GM12878 (cell line): Measurements from ENCODE around the gene ANTKMT. TPM values are rescaled to one million over a fixed set of nuclear protein-coding genes. Genes with fewer than 3 reads are reported as not detected.

Experiments used
- ATAC-seq: fragments of 200-7000 bp; cut with Tn5 transposase; 3 replicates; pipeline ENCODE4 v1.9.1; 2020; ENCODE audit warnings: mild to moderate bottlenecking, moderate library complexity
- BruUV-seq: library from RNA; stranded (reverse); fragments of 400-500 nt; replicated peaks from 2 replicates; lab custom pipeline; 2021; lab: Mats Ljungman, UMichigan
- CTCF ChIA-PET: fragments of 300-600 bp; sonication (Branson Sonifier 250); formaldehyde crosslinking; extraction: SDS; loops from one replicate; lab custom pipeline; 2021; ENCODE audit warnings: inconsistent platforms; lab: Yijun Ruan, JAX
- POLR2A ChIA-PET: fragments of 350-600 bp; formaldehyde crosslinking; extraction: SDS; loops from one replicate; lab custom pipeline; 2021; ENCODE audit warnings: inconsistent platforms; lab: Charles Lee
- RAD21 ChIA-PET: fragments of 300-600 bp; sonication (Branson Sonifier 250); formaldehyde crosslinking; loops from one replicate; lab custom pipeline; 2023; ENCODE audit warnings: antibody characterized with exemption; ENCODE audit not compliant: unreplicated experiment; lab: Charles Lee
- SMC1A ChIA-PET: fragments of 300-600 bp; sonication (Branson Sonifier 250); formaldehyde crosslinking; loops from one replicate; lab custom pipeline; 2023; ENCODE audit not compliant: unreplicated experiment, uncharacterized antibody; lab: Charles Lee
- DNase-seq: peaks from one replicate; pipeline ENCODE4 v3.0.0-alpha.2; 2011; ENCODE audit warnings: low read depth, low spot score
- FAIRE-seq: peaks from 3 replicates; lab custom pipeline; 2011; peaks lifted over from hg19 to GRCh38; lab: Jason Lieb, UNC
- H2AFZ ChIP-seq: 2 replicates; pipeline ENCODE4 v1.6.0; 2011; ENCODE audit warnings: low read depth, low read length, control low read depth; ENCODE audit not compliant: control insufficient read depth
- H3K27ac ChIP-seq: 2 replicates; pipeline ENCODE4 v1.5.1; 2011; ENCODE audit warnings: control low read depth; ENCODE audit not compliant: control insufficient read depth, insufficient read depth
- H3K27me3 ChIP-seq, 2 experiments: replicated peaks in 1 of 2; 2 replicates each; pipeline versions ENCODE4 v1.6.0 to v1.6.1; 2011; ENCODE audit warnings: low read length in 1 of 2; ENCODE audit not compliant: control insufficient read depth in 2 of 2, insufficient read depth in 2 of 2
- H3K36me3 ChIP-seq, 2 experiments: 2 replicates each; pipeline ENCODE4 v1.5.1; 2011; ENCODE audit warnings: low read length in 1 of 2; ENCODE audit not compliant: control insufficient read depth in 2 of 2, insufficient read depth in 2 of 2
- H3K4me1 ChIP-seq: 2 replicates; pipeline ENCODE4 v1.6.1; 2011; ENCODE audit warnings: mild to moderate bottlenecking, low read length, moderate library complexity, mixed read lengths; ENCODE audit not compliant: control insufficient read depth, insufficient read depth
- H3K4me2 ChIP-seq: 2 replicates; pipeline ENCODE4 v1.6.0; 2011; ENCODE audit warnings: control low read depth; ENCODE audit not compliant: control insufficient read depth, insufficient read depth
- H3K4me3 ChIP-seq: fragments of 200-600 bp; sonication (generic); 2 replicates; pipeline ENCODE4 v1.5.1; 2016
- H3K79me2 ChIP-seq: 2 replicates; pipeline ENCODE4 v1.6.0; 2011; ENCODE audit warnings: low read length; ENCODE audit not compliant: control insufficient read depth, insufficient read depth
- H3K9ac ChIP-seq: 2 replicates; pipeline ENCODE4 v1.8.0; 2011; ENCODE audit warnings: low read length, control low read depth, mixed read lengths; ENCODE audit not compliant: control insufficient read depth, insufficient read depth
- H3K9me3 ChIP-seq: replicated peaks from 3 replicates; pipeline ENCODE4 v1.5.1; 2011; ENCODE audit warnings: mild to moderate bottlenecking, low read length; ENCODE audit not compliant: control insufficient read depth, insufficient read depth
- H4K20me1 ChIP-seq: 2 replicates; pipeline ENCODE4 v1.6.0; 2011; ENCODE audit not compliant: control insufficient read depth, insufficient read depth
- ATF2 ChIP-seq: IDR thresholded peaks from 2 replicates; pipeline ENCODE4 v1.6.1; 2012; ENCODE audit warnings: low read length, inconsistent platforms
- HDAC6 ChIP-seq: fragments of 200-600 bp; sonication (generic); IDR thresholded peaks from one replicate; pipeline ENCODE4 v1.8.0; 2017; ENCODE audit warnings: antibody characterized with exemption; ENCODE audit not compliant: unreplicated experiment
- KAT2A ChIP-seq: conservative IDR thresholded peaks from 2 replicates; pipeline ENCODE4 v1.6.1; 2011; ENCODE audit warnings: low read depth, low read length; ENCODE audit not compliant: control insufficient read depth
- MAX ChIP-seq: IDR thresholded peaks from 2 replicates; pipeline ENCODE4 v1.6.1; 2012; ENCODE audit warnings: low read depth, low read length, improper control_type of control experiment
- RCOR1 ChIP-seq: conservative IDR thresholded peaks from 2 replicates; pipeline ENCODE4 v1.6.1; 2012; ENCODE audit warnings: low read depth, low read length, improper control_type of control experiment
- STAT3 ChIP-seq: IDR thresholded peaks from 2 replicates; pipeline ENCODE4 v1.6.1; 2011; ENCODE audit warnings: low read depth, low read length, improper control_type of control experiment
- WRNIP1 ChIP-seq: IDR thresholded peaks from 2 replicates; pipeline ENCODE4 v1.6.1; 2011; ENCODE audit warnings: low read depth, low read length, improper control_type of control experiment, borderline replicate concordance
- WGBS: methylation state at CpG from one replicate; pipeline ENCODE4 v1.1.6; 2016; ENCODE audit warnings: low lambda C conversion rate; ENCODE audit not compliant: insufficient replicate concordance, insufficient coverage; ENCODE audit errors: missing lambda C conversion rate; 5-methylcytosine and 5-hydroxymethylcytosine counted together
- in situ Hi-C: fragments of 300-500 bp; cut with MboI; formaldehyde crosslinking; loops from 9 replicates; pipeline ENCODE4 v1.14.3; 2018; ENCODE audit warnings: mixed read lengths
- intact Hi-C: fragments of 100-400 bp; cut with micrococcal nuclease; formaldehyde crosslinking; loops from one replicate; pipeline ENCODE4 v1.14.2; 2022; ENCODE audit not compliant: unreplicated experiment
- polyA plus RNA-seq, 11 experiments: library from polyadenylated mRNA; depleted of rRNA in 4 of 11; unstranded in 6 of 11; stranded (reverse) in 5 of 11; fragments of >200 nt; fragmentation: Nextera tagmentation in 4 of 11; fragmentation: Illumina TruSeq in 1 of 11; extraction: Ambion mirVana in 4 of 11; extraction: Trizol in 1 of 11; gene quantifications; 1 replicate in 1 of 11; 2 replicates in 10 of 11; pipeline versions ENCODE4 v1.2.1 to v1.2.3, GENCODE V29; 2011 to 2016; ENCODE audit warnings: inconsistent platforms in 2 of 11, missing spikeins in 2 of 11, low read depth in 1 of 11
- total RNA-seq, 4 experiments: library from RNA; depleted of rRNA in 3 of 4; stranded (reverse); fragments of >200 nt in 3 of 4; fragmentation: Illumina TruSeq in 1 of 4; extraction: Trizol in 1 of 4; gene quantifications; 2 replicates each; pipeline versions ENCODE4 v1.2.1 to v1.2.3, GENCODE V29; 2013 to 2021
- TF ChIP-seq, protein P1 (sequence below): fragments of 450-650 bp; IDR thresholded peaks from 2 replicates; pipeline ENCODE4 v1.6.1; 2014; ENCODE audit warnings: mild to moderate bottlenecking
- TF ChIP-seq, protein P2 (sequence below): IDR thresholded peaks from 2 replicates; pipeline ENCODE4 v1.6.1; 2011; ENCODE audit warnings: low read depth, mild to moderate bottlenecking, low read length, moderate library complexity, borderline replicate concordance; ENCODE audit errors: extremely low read depth

ANTKMT gene
- total and polyA plus RNA-seq, 10 of the 15 experiments (the other 5 are each of a cell fraction or from before 2014, with no cell fraction given) = 0.58 to 60.5 (median 25.8) TPM

DNA sequence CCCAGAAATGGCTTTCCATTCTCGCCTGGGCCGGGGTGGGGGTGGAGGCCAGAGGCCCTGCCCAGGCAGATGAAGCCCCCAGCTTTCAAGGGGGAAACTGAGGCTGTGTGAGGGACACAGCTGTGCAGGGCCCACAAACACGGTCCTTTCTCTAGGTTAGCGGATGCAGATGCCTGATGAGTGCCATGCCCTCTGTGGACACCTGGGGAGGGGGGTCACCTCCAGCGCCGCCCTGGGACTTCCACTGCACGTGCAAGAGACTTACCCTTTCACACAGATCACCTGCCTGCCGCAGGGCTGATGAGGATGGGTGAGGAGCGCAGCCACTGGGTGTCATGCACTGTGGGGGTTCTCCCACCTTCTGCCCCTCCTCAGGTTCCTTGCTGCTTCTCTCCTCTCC lies 2.6 kb upstream of the ANTKMT start:
- ChIA-PET CTCF (no interaction called here), RAD21 (no interaction called here), SMC1A (no interaction called here), POLR2A (interaction anchor here (0.5 kb wide), 1 partner anchor 25 kb away, joined by 3 read pairs; no protein-coding TSS in a partner anchor)
- Histone ChIP-seq H4K20me1 (0 out of 2 replicates have a peak, but pooled peaks cover 2% of the 10 kb centered on the region), H3K4me2 (no peak overlapping the region), H3K9me3 (no peaks in the 10 kb centered on the region), H3K9ac (no peak overlapping the region), H2AFZ (no peak overlapping the region), H3K36me3 (no peaks in the 10 kb centered on the region), H3K27me3 (no peaks in the 10 kb centered on the region), H3K79me2 (no peaks in the 10 kb centered on the region; the same call in 1 of the 2 replicates), H3K4me1 (peaks cover 10% of the 10 kb centered on the region), H3K4me3 (no peak overlapping the region), H3K27ac (no peak overlapping the region)
- TF ChIP-seq HDAC6 (no peak), STAT3 (no peak), MAX (no peak), RCOR1 (no peak), KAT2A (no peak), ATF2 (no peak), WRNIP1 (no peak)
- TF ChIP-seq, protein P1, sequence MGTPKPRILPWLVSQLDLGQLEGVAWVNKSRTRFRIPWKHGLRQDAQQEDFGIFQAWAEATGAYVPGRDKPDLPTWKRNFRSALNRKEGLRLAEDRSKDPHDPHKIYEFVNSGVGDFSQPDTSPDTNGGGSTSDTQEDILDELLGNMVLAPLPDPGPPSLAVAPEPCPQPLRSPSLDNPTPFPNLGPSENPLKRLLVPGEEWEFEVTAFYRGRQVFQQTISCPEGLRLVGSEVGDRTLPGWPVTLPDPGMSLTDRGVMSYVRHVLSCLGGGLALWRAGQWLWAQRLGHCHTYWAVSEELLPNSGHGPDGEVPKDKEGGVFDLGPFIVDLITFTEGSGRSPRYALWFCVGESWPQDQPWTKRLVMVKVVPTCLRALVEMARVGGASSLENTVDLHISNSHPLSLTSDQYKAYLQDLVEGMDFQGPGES = no peak
- TF ChIP-seq, protein P2, sequence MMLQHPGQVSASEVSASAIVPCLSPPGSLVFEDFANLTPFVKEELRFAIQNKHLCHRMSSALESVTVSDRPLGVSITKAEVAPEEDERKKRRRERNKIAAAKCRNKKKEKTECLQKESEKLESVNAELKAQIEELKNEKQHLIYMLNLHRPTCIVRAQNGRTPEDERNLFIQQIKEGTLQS = no peak
- in situ Hi-C loops (no loop called here), intact Hi-C loops (no loop called here)
- ATAC-seq (no peak), DNase-seq (no peak), FAIRE-seq (no peak)
- no TSS peak for BruUV-seq
- 83% methylated on average over 9 of the region's 9 CpGs for WGBS
